ENCODE results near the gene NDST3. TPM values are rescaled to one million over a fixed set of nuclear protein-coding genes. Genes with fewer than 3 reads are reported as not detected.

Gene NDST3
- polyA plus RNA-seq, 1 experiment: not detected

DNA sequence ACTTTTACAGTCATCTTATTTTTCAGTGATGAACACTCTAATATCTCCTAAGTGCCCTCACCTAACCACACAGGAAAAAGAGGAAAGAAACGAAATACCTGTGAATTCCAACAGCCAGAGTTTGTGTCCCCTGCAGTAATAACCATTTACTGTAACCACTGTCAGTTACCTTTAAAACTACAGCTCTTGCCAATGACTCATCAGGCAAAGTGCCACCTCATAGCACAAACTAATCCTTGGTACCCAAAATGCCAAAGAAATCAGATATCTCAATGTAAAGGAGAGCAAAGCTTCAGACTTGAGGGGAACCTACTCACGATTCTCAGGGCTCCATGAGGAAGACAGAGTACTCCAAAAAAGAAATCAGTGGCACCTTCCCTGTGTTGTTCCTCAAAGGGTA, 146.5 kb downstream of the NDST3 start:
- CTCF ChIA-PET: no interaction called here
- H3K4me3 ChIP-seq (ENCODE audit: low read depth, low read length): no peak overlapping the region
- TF ChIP-seq, protein P1, sequence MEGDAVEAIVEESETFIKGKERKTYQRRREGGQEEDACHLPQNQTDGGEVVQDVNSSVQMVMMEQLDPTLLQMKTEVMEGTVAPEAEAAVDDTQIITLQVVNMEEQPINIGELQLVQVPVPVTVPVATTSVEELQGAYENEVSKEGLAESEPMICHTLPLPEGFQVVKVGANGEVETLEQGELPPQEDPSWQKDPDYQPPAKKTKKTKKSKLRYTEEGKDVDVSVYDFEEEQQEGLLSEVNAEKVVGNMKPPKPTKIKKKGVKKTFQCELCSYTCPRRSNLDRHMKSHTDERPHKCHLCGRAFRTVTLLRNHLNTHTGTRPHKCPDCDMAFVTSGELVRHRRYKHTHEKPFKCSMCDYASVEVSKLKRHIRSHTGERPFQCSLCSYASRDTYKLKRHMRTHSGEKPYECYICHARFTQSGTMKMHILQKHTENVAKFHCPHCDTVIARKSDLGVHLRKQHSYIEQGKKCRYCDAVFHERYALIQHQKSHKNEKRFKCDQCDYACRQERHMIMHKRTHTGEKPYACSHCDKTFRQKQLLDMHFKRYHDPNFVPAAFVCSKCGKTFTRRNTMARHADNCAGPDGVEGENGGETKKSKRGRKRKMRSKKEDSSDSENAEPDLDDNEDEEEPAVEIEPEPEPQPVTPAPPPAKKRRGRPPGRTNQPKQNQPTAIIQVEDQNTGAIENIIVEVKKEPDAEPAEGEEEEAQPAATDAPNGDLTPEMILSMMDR (IDR thresholded peaks at IDR 0.05; ENCODE audit: insufficient read depth, low read depth, low read length): no peak
- no peaks in the 10 kb centered on the region for H3K27me3 ChIP-seq (ENCODE audit: control insufficient read depth, insufficient read depth, low read length)
- DNase-seq (ENCODE audit: low read depth): no peak
- no peaks in the 10 kb centered on the region for H3K36me3 ChIP-seq (ENCODE audit: control insufficient read depth, insufficient read depth, low read length)
- POLR2A ChIA-PET: no interaction called here

DNA sequence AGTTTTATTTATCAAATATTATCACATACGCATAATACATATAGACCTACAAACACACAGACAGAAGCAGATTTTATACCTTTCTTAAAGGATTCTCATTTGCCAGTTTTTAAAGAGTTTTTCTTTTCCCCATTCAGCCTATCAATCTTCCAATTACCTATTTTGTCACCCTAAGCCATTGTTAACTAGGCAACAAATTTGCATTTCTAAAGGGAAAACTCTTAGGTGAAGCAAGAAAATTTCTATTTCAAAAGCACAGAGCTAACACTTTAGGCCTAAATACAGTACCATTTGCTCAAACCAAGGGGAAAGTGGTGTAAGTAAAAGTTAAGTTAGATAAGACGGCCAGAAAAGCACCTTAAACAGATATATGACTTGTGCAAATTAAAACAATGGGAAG, 156.6 kb downstream of the NDST3 start:
- no peaks in the 10 kb centered on the region for H3K27me3 ChIP-seq (ENCODE audit: control insufficient read depth, insufficient read depth, low read length)
- no peaks in the 10 kb centered on the region for H3K36me3 ChIP-seq (ENCODE audit: control insufficient read depth, insufficient read depth, low read length)
- POLR2A ChIA-PET: no interaction called here
- no peak overlapping the region for H3K4me3 ChIP-seq (ENCODE audit: low read depth, low read length)
- DNase-seq (ENCODE audit: low read depth): no peak
- CTCF ChIA-PET: interaction anchor here (1.3 kb wide), 1 partner anchor 21 kb away, joined by 4 read pairs; no protein-coding TSS in a partner anchor
- TF ChIP-seq, protein P1 (IDR thresholded peaks at IDR 0.05; ENCODE audit: insufficient read depth, low read depth, low read length): no peak

DNA sequence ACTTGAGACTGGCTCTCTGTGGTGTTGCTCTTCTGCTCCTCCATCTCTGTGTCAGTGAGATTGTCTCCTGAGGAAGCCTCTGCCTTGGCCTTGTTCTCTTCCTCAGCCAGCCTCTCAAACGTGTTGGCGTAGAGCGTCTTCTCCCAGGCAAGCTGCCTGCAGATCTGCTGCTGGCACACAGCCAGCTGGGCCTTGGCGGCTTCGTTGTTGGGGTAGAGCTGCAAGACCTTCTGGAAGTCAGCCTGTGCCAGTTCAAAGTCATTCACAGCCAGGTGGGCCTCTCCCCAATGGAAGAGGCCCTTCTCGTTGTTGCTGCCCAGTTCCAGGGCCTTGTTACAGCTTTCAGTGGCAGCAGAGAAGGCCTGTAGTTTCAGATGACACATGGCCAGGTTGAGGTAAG, 159.1 kb downstream of the NDST3 start:
- TF ChIP-seq, protein P1 (IDR thresholded peaks at IDR 0.05; ENCODE audit: insufficient read depth, low read depth, low read length): no peak
- no peak for DNase-seq (ENCODE audit: low read depth)
- ChIA-PET POLR2A (no interaction called here), CTCF (no interaction called here)
- no peaks in the 10 kb centered on the region for H3K36me3 ChIP-seq (ENCODE audit: control insufficient read depth, insufficient read depth, low read length)
- no peak overlapping the region for H3K4me3 ChIP-seq (ENCODE audit: low read depth, low read length)
- H3K27me3 ChIP-seq (ENCODE audit: control insufficient read depth, insufficient read depth, low read length): no peaks in the 10 kb centered on the region

DNA sequence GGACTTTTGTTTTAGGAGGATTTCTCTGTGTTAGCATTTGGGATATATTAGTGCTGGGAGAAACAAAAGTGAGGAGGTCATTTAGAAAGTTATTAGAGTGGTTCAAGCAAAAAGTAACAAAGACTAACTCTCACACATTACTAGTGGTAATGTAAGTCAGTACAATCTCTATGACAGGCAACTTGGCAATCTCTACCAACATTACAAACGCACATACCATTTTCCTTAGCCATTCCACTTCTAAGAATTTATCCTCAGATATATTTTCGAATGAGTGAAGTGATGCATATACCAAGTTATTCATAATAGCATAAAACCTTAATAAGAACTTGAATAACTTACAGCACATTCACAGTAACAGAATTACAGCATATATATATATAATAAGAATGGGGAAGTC, 172.3 kb downstream of the NDST3 start:
- no peaks in the 10 kb centered on the region for H3K27me3 ChIP-seq (ENCODE audit: control insufficient read depth, insufficient read depth, low read length)
- H3K4me3 ChIP-seq (ENCODE audit: low read depth, low read length): no peak overlapping the region
- POLR2A ChIA-PET: no interaction called here
- DNase-seq (ENCODE audit: low read depth): no peak
- CTCF ChIA-PET: no interaction called here
- no peaks in the 10 kb centered on the region for H3K36me3 ChIP-seq (ENCODE audit: control insufficient read depth, insufficient read depth, low read length)
- TF ChIP-seq, protein P1 (IDR thresholded peaks at IDR 0.05; ENCODE audit: insufficient read depth, low read depth, low read length): no peak

DNA sequence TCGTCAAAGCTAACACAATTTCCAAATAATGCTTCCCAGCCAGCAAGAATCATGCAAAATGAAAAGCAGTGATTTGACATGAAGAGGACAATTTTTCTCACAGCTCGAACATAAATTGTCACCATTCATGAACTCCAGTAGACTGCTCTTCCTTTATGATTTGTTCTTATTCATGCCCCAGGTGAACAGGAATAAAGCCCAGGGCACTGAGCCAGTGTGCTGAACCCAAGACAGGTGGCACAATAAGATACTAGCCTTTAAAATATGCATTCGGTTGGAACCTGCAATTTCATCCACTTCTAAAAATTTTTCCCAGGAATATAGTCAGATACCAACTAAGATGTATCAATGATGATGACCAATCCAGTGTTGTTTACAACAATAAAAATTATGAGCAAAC, 178.8 kb downstream of the NDST3 start:
- DNase-seq (ENCODE audit: low read depth): no peak
- H3K4me3 ChIP-seq (ENCODE audit: low read depth, low read length): no peak overlapping the region
- ChIA-PET POLR2A (no interaction called here), CTCF (interaction anchor here (0.8 kb wide), 1 partner anchor 10 kb away, joined by 3 read pairs; no protein-coding TSS in a partner anchor)
- H3K27me3 ChIP-seq (ENCODE audit: control insufficient read depth, insufficient read depth, low read length): no peaks in the 10 kb centered on the region; the same call in 1 of the 2 replicates
- H3K36me3 ChIP-seq (ENCODE audit: control insufficient read depth, insufficient read depth, low read length): no peaks in the 10 kb centered on the region
- TF ChIP-seq, protein P1 (IDR thresholded peaks at IDR 0.05; ENCODE audit: insufficient read depth, low read depth, low read length): no peak

All from BJ (cell line).